NCI-H345 (cell line): ENCODE measurements around the gene ATP2B2.
"Not testable (repeated sequence)": the region's sequence is repeated elsewhere in the genome, so short reads cannot be mapped to it uniquely, and the experiment has no call there.

Experiments
- DNase-seq: peaks from one replicate; lab custom pipeline; 2025; lab: John Stamatoyannopoulos, UW

ATP2B2 gene

GRCh38 chr3:10505050-10505790, at the start of gene ATP2B2:
TSS of gene ATP2B2 (minus strand) at chr3:10505586. CDS start at chr3:10449543, 56,043 bp downstream.
- DNase-seq: peak; percentile 23

- no peak for DNase-seq
Observed at GRCh38 chr3:10554746-10555145, 49.4 kb upstream of the ATP2B2 start.

DNA sequence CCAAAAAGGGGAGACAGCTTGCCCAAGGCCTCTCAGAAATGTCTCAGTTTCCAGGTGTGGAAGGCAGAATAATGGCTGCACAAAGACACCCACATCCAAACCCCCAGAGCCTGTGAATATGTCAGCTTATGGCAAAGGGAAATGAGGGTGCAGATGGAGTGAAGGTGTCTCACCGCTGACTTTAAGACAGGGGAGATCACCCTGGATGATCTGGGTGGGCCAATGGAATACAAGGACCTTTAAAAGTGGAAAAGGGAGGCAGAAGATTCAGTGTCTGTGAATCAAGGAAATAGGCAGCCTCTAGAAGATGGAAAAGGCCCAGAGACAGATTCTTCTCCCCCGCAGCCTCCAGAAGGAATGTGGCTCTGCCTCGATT, 48.8 kb upstream of the ATP2B2 start:
- DNase-seq: no peak

- peak; percentile 5 for DNase-seq
Observed at GRCh38 chr3:10553591-10554235, 48.3 kb upstream of the ATP2B2 start.

DNA sequence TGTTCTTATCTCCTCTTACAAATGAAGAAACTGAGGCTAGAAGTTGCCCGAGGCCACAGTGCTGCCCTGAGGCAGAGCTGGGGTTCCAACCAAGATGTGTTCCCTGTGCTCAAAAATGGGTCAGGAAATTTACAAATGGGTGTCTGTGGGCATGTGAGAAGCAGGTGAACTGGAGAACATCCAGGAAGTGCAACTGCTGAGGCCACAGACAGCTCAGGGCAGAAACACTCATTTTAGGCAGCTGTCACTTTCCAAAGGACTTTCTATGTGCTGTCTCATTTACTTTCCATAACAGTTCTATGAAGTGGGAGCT, 47.2 kb upstream of the ATP2B2 start:
- DNase-seq: no peak

GRCh38 chr3:10551821-10552630, 46.6 kb upstream of the ATP2B2 start:
- no peak for DNase-seq

GRCh38 chr3:10551139-10551538, 45.8 kb upstream of the ATP2B2 start:
- DNase-seq: no peak

GRCh38 chr3:10550705-10551104, 45.3 kb upstream of the ATP2B2 start:
- DNase-seq: no peak

- no peak for DNase-seq
Observed at GRCh38 chr3:10549617-10550230, 44.3 kb upstream of the ATP2B2 start.

- DNase-seq: no peak
Observed at GRCh38 chr3:10548992-10549391, 43.6 kb upstream of the ATP2B2 start.

DNA sequence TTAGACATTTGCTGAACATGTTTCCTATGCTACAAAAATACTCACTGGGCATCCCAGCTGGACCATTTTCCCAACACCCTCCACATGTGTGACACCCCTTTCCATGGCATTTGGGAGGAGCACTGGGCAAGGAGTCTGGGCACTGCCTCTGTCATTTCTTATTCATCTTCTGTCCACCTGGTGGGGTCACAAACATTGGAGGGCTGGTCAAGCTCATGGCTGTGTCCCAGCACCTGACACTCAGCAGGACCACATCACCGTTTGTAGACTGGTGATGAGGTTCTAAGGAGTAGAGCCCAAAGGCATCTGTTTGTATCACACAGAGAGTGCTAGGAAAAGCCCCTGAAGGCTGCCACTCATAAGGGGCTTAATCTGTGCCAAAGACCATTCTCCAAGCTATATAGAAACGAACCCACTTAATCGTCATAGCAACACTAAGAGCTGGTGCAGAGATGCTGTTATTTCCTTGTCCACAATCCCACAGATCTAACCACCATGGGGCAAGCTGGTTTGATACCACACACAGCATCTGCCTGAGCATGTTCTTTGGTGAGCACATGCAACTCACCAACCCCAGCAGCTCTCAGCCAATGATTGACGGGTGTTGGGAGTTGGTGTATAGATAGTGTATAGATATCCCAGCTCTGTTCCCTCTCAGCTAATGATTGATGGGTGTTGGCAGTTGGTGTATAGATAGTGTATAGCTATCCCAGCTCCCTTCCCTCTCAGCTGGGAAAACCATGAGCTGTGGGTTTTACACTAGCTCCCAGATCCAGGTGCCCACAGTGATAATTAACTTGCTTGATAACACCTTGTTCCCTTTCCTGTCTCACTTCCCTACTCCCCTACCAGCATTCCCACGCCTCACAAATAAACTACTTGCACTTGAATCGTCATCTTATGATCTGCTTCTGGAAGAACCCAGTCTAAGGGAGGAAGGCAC, 42.7 kb upstream of the ATP2B2 start:
- DNase-seq: no peak

GRCh38 chr3:10547413-10547812, 42.0 kb upstream of the ATP2B2 start:
- no peak for DNase-seq

DNA sequence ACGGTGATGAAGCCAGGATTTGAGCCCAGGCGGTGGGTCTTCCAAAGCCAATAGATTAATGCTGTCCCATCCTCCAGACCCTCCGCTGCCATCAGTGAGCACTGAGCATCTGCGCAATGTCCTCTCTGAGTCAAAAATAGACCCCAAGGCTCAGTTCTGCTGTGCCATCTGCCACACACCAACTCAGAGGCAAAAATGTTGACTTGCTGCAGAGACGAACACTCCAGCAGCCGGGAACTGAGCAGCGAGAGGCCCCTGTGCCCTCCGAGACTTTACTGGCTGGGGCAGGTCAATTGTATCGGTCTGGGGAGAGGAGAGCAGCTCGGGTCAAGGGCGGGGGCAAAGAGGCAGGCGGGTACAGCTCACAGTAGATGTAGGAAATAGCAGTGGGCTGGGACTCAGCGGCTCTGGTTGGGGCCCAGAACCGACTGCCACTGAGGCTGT, 41.5 kb upstream of the ATP2B2 start:
- DNase-seq: no peak

- DNase-seq: no peak
Observed at GRCh38 chr3:10546181-10546624, 40.8 kb upstream of the ATP2B2 start.

DNA sequence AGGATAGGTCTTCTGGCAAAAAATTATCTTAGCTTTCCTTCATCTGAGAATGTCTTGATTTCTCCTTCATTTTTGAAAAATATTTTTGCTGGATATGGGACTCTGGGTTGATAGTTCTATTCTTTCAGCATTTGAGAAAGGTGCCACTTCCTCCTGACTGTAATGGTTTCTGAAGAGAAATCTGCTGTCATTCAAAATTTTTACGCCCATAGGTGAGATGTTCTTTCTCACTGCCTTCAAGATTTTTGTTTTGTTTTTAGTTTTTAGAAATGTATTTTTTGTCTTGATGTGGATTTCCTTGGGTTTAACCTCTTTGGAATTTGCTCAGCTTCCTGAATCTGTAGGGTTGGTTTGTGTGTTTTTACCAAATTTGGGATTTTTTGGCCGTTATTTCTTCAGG, 37.1 kb upstream of the ATP2B2 start:
- DNase-seq: no peak

DNA sequence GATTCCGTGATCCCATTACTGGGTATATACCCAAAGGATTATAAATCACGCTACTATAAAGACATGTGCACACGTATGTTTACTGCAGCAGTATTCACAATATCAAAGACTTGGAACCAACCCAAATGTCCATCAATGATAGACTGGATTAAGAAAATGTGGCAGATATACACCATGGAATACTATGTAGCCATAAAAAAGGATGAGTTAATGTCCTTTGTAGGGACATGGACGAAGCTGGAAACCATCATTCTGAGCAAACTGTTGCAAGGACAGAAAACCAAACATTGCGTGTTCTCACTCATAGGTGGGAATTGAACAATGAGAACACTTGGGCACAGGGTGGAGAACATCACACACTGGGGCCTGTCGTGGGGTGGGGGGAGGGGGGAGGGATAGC, 35.0 kb upstream of the ATP2B2 start:
- DNase-seq: not testable (repeated sequence)

GRCh38 chr3:10534066-10534465, 28.7 kb upstream of the ATP2B2 start:
- DNase-seq: no peak

GRCh38 chr3:10533737-10534023, 28.3 kb upstream of the ATP2B2 start:
- DNase-seq: no peak

GRCh38 chr3:10532939-10533736, 27.8 kb upstream of the ATP2B2 start:
- DNase-seq: no peak

GRCh38 chr3:10531031-10531430, 25.6 kb upstream of the ATP2B2 start:
- DNase-seq: no peak

DNA sequence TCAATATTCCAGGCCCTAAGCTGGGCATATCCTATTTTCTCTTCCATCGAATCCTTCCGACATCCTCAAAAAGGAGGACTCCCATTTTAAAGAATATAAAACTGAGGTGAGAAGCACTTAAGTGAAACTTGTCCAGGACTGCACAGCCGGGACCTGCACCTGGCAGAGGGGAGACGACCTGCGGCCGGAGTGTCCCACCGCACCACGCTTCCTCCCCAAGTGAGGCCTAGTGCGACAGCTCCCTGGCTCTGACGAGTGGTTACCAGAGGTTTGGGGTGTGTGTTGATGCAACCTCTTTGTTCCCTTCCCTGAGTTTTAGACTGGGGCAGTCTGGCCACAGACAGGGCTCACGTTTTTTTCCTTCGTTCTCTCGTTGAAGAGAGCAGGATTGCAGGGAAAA, 24.9 kb upstream of the ATP2B2 start:
- no peak for DNase-seq
